Lung (tissue), 12 donors: Measurements from ENCODE around the gene CARD9. TPM values are rescaled to one million over a fixed set of nuclear protein-coding genes. Genes with fewer than 3 reads are reported as not detected.

Experiments used
- ATAC-seq: fragments of 200-7000 bp; cut with Tn5 transposase; one replicate; pipeline ENCODE4 v1.9.1; 2020; ENCODE audit warnings: moderate number of reproducible peaks; ENCODE audit not compliant: insufficient read depth, low FRiP score
- DNase-seq, 3 donors: peaks; one replicate each; pipeline ENCODE4 v3.0.0-alpha.2; 2013 to 2017
- H3K27ac ChIP-seq, 2 donors: one replicate each; pipeline ENCODE4 v1.5.1; 2013; ENCODE audit warnings: mild to moderate bottlenecking in 2 of 2, moderate library complexity in 2 of 2, control low read depth in 1 of 2, inconsistent platforms in 1 of 2, low read depth in 1 of 2, low read length in 1 of 2
- H3K27me3 ChIP-seq, 3 donors: one replicate each; pipeline ENCODE4 v1.5.1; 2013; ENCODE audit warnings: low read length in 2 of 3; ENCODE audit not compliant: control insufficient read depth in 3 of 3, insufficient read depth in 3 of 3
- H3K36me3 ChIP-seq, 4 donors: one replicate each; pipeline ENCODE4 v1.5.1; 2013; ENCODE audit warnings: low read length in 4 of 4, mild to moderate bottlenecking in 1 of 4, moderate library complexity in 1 of 4; ENCODE audit not compliant: control insufficient read depth in 4 of 4, insufficient read depth in 4 of 4
- H3K4me1 ChIP-seq, 5 donors: one replicate each; pipeline ENCODE4 v1.5.1; 2013; ENCODE audit warnings: low read length in 5 of 5, mild to moderate bottlenecking in 2 of 5, moderate library complexity in 1 of 5; ENCODE audit not compliant: control insufficient read depth in 5 of 5, insufficient read depth in 5 of 5
- H3K4me3 ChIP-seq: one replicate; pipeline ENCODE4 v1.5.1; 2013; ENCODE audit warnings: mild to moderate bottlenecking, control low read depth, moderate library complexity
- H3K9ac ChIP-seq, 2 donors: one replicate each; pipeline ENCODE4 v1.5.1; 2013; ENCODE audit warnings: low read length in 2 of 2, control low read depth in 1 of 2; ENCODE audit not compliant: insufficient read depth in 1 of 2
- H3K9me3 ChIP-seq, 4 donors: one replicate each; pipeline ENCODE4 v1.5.1; 2013; ENCODE audit warnings: low read length in 3 of 4, mild to moderate bottlenecking in 1 of 4, moderate library complexity in 1 of 4; ENCODE audit not compliant: control insufficient read depth in 4 of 4, insufficient read depth in 3 of 4
- CTCF ChIP-seq: IDR thresholded peaks from 2 replicates; pipeline ENCODE4 v1.5.1; 2012; ENCODE audit warnings: mild to moderate bottlenecking; ENCODE audit errors: control extremely low read depth, extremely low read depth
- WGBS, 2 donors: extraction: QIAGEN DNeasy Blood & Tissue Kit; methylation state at CpG; one replicate each; pipeline ENCODE4 v1.1.7; 2013; 5-methylcytosine and 5-hydroxymethylcytosine counted together
- polyA plus RNA-seq, 2 donors: library from polyadenylated mRNA; stranded (reverse); fragments of 200-250 nt; gene quantifications; one replicate each; pipeline ENCODE4 v1.2.1, GENCODE V29; 2013
- total RNA-seq, 2 donors: library from RNA; depleted of rRNA in 1 of 2; stranded (reverse); fragments of >200 nt in 1 of 2; gene quantifications; one replicate each; pipeline ENCODE4 v1.2.1, GENCODE V29; 2014 to 2021
- donor health status: control.
- donor health status: control.
- donor health status: Bipolar disorder and iron deficiency.
- donor health status: healthy.
- donor health status: DM: yes; HTN: yes; CAD: no.

CARD9 gene
- total and polyA plus RNA-seq, 4 donors: 3.8 to 16.0 (median 11.5) TPM

- Histone ChIP-seq H3K4me3 (no peak overlapping the region), H3K27ac (peak overlapping the region in 1 of 2 donors; percentile 20), H3K9ac (no peak overlapping the region), H3K36me3 (peaks cover 0 to 26% (median 8%) of the 10 kb centered on the region in 4 donors), H3K27me3 (no peaks in the 10 kb centered on the region), H3K4me1 (peaks cover 0 to 10% (median under 1%) of the 10 kb centered on the region in 5 donors), H3K9me3 (no peaks in the 10 kb centered on the region)
- no peak for DNase-seq
- ATAC-seq: no peak
- TF ChIP-seq CTCF: no peak
- WGBS, 2 donors: 95% methylated on average over 20 to 21 of the region's 21 CpGs
Observed at GRCh38 chr9:136334541-136334940, 38.9 kb downstream of the CARD9 start.

GRCh38 chr9:136333486-136333885 lies 40.0 kb downstream of the CARD9 start:
- H3K9ac ChIP-seq: no peak overlapping the region
- no peak overlapping the region for H3K27ac ChIP-seq
- no peaks in the 10 kb centered on the region for H3K9me3 ChIP-seq
- no peak for ATAC-seq
- 95 to 97% methylated on average over 17 of the region's 17 CpGs for WGBS, 2 donors
- H3K4me3 ChIP-seq: no peak overlapping the region
- peaks cover 0 to 21% (median 7%) of the 10 kb centered on the region in 4 donors for H3K36me3 ChIP-seq
- peaks cover 0 to 21% (median 4%) of the 10 kb centered on the region in 5 donors for H3K4me1 ChIP-seq
- TF ChIP-seq CTCF: no peak
- DNase-seq: no peak
- H3K27me3 ChIP-seq: no peaks in the 10 kb centered on the region

DNA sequence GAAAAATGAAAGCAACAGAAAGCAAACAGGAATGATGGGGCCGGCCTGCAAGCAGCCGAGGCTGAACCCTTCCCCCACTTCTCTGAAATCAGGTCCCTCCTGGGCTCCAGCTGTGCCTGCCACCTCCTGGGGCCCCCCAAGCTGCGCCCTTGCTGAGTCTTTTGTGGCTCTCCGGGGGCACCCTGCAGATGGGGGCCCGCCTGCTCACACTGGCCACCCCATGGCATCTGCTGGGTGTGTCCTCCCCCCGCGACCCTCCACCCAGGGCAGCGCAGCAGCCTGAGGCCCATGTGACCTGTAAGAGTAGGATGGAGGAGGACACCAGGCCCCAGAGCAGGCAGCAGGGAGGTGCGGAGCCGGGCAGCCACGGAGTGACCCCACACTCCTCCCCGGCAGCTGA lies 40.4 kb downstream of the CARD9 start:
- H3K4me1 ChIP-seq: peaks cover 0 to 25% (median 8%) of the 10 kb centered on the region in 5 donors
- H3K9ac ChIP-seq: no peak overlapping the region
- no peaks in the 10 kb centered on the region for H3K27me3 ChIP-seq
- H3K9me3 ChIP-seq: no peaks in the 10 kb centered on the region
- 92 to 93% methylated on average over 12 of the region's 12 CpGs for WGBS, 2 donors
- H3K36me3 ChIP-seq: peaks cover 0 to 17% (median 6%) of the 10 kb centered on the region in 4 donors
- DNase-seq (no peak), ATAC-seq (no peak)
- no peak for TF ChIP-seq CTCF
- no peak overlapping the region for H3K4me3 ChIP-seq
- no peak overlapping the region for H3K27ac ChIP-seq

DNA sequence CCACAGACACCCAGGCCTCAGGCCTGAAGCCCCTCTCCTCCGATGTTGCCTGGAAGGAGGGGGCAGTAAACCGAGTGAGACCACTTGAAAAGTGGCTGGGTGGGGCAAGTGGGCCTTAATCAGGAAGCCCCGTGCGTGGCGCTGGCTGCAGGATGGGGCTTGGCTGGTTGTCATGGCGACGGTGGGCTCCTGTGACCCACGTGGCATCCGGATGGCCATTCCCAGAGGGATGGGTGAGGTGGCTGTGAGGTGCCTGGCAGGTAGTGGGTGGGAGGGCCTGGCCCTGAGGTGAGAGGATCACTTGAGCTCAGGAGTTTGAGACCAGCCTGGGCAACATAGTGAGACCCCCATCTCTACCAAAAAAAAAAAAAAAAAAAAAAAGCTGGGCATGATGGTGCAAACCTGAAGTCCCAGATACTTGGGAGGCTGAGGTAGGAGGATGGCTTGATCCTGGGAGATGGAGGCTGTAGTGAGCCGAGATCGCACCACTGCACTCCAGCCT lies 40.9 kb downstream of the CARD9 start:
- Histone ChIP-seq H3K36me3 (peaks cover 0 to 14% (median 6%) of the 10 kb centered on the region in 4 donors), H3K27ac (no peak overlapping the region), H3K9ac (no peak overlapping the region), H3K9me3 (no peaks in the 10 kb centered on the region), H3K27me3 (no peaks in the 10 kb centered on the region), H3K4me1 (peaks cover 0 to 25% (median 8%) of the 10 kb centered on the region in 5 donors), H3K4me3 (no peak overlapping the region)
- DNase-seq (no peak), ATAC-seq (no peak)
- TF ChIP-seq CTCF: no peak
- WGBS, 2 donors: 83 to 86% methylated on average over 11 of the region's 11 CpGs
